ENCODE data around the gene AOAH. TPM values are rescaled to one million over a fixed set of nuclear protein-coding genes. Genes with fewer than 3 reads are reported as not detected.
"Not testable (repeated sequence)": the region's sequence is repeated elsewhere in the genome, so short reads cannot be mapped to it uniquely, and the experiment has no call there.

AOAH gene
- total RNA-seq, 1 experiment from 2014 or later: 4.8 TPM

DNA sequence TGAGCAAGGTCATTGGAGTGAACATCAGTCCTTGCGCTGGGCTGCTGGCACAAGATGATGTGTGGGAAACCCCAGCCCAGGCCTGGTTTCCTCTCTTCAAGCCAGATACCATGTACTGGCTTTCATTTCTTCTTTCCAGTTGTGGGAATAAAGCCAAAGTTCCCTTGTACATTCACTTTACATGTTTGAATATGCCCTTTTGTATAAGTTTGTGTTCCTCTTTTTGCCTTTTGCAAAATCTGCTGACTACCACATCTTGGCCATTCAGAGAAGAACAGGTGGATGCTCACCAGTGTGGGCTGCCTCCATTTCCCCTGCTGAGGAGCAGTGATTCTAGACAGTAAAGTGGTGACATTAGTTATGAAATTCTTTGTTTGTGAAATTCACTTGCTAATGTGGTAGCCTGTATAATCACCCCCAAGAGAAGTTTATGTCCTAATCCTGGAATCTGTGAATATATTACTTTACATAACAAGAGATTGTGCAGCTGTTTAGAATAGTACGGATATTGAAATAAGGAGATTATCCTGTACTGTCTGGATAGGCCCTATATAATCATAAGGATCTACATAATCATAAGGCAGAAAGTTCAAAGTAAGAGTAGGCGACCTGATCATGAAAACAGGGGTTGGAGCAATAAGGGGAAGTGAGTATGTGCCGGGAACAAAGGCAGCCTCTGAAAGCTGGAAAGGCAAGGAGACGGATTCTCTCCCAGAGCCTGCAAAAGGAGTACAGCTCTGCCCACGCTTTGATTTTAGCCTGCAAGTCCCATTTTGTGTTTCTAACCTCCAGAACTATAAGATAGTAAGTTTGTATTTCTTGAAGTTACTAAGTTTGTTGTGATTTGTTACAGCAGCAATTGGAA is 18.8 kb upstream of the AOAH start:
- DNase-seq (ENCODE audit: low read depth): no peak
- in situ Hi-C loops (cut with HindIII; ENCODE audit: low pct_unique_long_range_greater_than_20kb, low sequenced_read_pairs): no loop called here

DNA sequence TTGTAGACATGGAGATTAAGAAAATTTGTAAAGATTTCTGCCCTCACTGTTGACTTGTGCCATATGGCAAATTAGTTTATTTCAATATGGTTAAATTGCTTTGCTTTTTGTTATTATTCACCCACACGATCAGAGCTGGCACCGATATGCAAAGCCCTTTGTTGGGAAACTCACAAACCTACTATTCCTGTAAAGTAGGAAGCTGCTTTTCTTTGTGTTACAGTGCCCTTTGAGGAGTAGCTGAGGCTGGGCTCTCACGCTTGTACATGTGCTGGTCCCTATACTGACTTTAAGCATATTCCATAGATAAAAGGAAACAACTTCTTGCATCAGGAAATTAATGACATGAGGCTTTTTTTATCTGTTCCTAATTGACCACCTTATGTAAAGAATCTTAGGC is 17.6 kb upstream of the AOAH start:
- in situ Hi-C loops (cut with HindIII; ENCODE audit: low pct_unique_long_range_greater_than_20kb, low sequenced_read_pairs): no loop called here

DNA sequence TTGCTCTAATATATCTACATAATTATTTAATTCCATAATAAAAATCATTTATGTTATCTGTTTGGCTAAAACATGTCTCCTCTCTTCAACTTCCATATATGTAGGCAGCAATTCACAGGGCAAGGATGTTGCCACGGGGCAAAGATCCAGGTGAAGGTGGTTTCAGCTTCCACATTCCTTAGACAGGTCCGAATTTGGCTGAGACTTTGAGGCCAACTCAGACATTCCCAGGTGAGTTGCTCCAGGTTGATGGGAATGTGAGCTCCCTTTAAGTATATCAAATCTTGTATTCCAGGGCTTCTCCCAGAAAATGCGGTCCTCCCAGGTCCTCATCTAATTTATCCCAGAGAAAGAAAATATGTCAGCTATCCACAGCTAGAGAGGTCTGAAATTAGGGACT is 15.1 kb upstream of the AOAH start:
- DNase-seq (ENCODE audit: low read depth): no peak

More for the DNA sequence above, 17.6 kb upstream of the AOAH start:
- no peak for DNase-seq (ENCODE audit: low read depth)

DNA sequence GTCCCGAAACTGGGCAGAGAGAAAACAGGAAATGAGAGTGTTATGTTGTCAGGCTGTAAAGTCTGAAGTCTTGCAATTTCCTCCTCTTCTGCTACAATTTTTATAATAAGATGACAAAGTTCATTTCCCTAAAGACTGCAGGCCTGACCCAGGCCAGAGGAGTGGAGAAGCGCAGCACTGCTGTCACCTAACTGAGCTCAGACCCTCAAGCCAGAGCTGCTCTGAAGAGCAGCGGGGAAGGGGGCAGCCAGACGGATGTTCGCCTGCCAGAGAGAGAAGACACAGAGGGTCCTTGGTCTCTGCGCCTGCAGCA is 12.6 kb upstream of the AOAH start:
- DNase-seq (ENCODE audit: low read depth): no peak
- in situ Hi-C loops (cut with HindIII; ENCODE audit: low pct_unique_long_range_greater_than_20kb, low sequenced_read_pairs): no loop called here

More for the DNA sequence above, 15.1 kb upstream of the AOAH start:
- in situ Hi-C loops (cut with HindIII; ENCODE audit: low pct_unique_long_range_greater_than_20kb, low sequenced_read_pairs): no loop called here

DNA sequence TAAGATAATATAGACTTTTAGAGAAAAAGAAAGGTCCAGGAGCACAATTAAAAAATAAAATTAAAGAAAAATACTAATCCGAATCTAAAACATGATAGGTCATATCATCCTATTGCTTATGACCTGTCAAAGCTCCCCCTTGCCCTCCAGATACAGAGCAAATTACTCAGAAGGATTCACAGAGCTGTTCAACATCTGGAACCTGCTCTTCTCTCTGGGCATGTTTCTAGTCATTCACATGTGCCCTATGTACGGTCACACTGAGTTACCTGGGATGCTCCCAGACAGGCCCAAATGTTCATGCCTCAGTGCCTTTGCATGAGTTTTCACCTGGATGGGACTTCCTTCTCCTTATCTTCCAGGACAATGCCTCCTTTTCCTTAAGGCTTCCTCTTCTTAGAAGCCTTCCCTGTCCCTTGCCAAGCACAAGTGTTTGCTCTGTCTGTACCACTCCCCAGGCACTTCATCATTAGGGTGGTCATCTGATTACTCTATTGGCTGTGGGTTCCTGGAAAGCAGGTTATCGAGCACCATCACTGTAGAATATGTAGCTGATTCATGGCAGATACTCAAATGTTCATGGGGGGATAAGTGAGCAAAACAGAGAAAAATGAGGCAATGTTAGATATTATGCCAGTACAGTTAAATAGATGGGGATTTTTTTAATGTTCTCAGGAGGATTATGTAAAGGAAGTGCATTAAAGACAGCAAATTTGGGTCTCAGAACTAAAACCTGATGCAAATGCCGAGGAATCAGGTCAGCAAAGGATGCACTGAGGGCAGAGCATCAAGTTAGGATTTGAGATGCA is 12.0 kb upstream of the AOAH start:
- in situ Hi-C loops (cut with HindIII; ENCODE audit: low pct_unique_long_range_greater_than_20kb, low sequenced_read_pairs): no loop called here
- DNase-seq (ENCODE audit: low read depth): no peak

DNA sequence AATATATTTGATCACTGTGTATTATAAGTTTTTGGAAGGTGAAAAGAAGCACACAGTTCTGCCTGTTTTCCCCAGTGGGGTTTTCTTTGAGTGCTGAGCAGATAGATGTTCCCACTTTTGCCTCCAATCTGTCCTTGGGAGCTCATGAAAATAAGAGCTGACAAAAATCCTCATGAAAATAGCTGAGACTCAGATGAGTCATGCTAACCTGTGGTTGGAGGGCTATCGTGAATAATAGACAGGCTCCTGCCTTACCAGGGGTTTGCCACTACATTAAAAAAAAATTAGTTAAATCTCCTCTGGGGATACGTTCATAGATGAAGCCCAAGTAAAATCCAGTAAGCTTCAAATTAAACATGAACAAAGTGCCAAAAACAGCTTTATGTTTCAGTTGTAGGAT is 10.9 kb upstream of the AOAH start:
- in situ Hi-C loops (cut with HindIII; ENCODE audit: low pct_unique_long_range_greater_than_20kb, low sequenced_read_pairs): no loop called here
- no peak for DNase-seq (ENCODE audit: low read depth)

DNA sequence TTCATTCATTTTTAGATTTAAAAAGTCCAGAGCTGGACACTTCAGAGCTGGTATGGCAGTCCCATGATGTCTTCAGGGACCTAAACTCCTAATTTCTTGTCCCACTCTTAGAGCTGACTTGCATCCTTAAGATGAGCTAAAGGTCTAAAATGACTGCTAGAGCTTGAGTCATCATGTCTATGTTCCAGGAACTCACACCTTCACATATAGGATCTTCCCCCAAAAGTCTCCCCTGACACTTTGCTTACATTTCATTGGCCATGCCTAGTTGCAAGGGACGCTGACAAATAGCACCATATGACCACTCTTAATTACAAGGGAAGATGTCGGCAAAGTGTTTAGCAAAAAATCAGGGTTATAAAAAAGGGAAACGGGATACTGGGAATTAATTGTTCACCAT is 10.4 kb upstream of the AOAH start:
- in situ Hi-C loops (cut with HindIII; ENCODE audit: low pct_unique_long_range_greater_than_20kb, low sequenced_read_pairs): no loop called here

DNA sequence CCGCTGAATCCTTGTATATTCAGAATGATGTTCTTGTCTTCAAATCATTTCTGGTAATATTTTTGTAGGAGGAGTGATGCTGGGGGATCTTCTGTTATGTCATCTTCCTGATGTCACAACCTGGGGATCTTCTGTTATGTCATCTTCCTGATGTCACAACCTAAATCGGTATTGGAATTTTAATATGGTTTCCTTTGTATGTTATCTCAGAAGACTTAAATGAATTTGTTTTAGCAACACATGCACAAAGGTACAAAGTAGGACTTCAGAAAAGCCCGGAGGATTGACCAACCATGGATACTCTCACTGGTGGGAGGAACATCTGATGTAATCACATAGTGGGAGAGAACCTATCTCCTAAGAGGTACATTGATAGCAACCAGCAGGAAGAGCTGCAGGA is 9.1 kb upstream of the AOAH start:
- in situ Hi-C loops (cut with HindIII; ENCODE audit: low pct_unique_long_range_greater_than_20kb, low sequenced_read_pairs): no loop called here
- DNase-seq (ENCODE audit: low read depth): no peak

More for the DNA sequence above, 10.4 kb upstream of the AOAH start:
- DNase-seq (ENCODE audit: low read depth): no peak

DNA sequence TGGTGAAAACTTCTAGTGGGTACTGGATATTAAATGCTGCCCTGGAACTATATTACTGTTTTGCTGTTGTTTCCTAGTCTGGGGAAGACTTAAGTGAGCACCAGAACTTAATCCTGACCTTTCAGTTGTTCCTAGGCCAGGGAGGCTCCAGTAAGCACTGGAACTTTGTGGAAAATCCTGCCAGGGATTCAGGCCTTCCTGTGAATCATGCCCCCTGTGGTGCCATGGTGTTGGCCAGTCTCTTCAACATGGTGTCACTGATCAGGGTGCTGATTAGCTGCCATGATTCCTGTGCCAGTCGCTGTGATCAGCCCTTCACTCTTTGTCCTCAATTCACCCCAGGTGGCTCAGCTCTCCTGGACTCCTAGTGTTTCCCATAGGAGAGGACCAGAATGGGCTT is 8.5 kb upstream of the AOAH start:
- in situ Hi-C loops (cut with HindIII; ENCODE audit: low pct_unique_long_range_greater_than_20kb, low sequenced_read_pairs): no loop called here
- DNase-seq (ENCODE audit: low read depth): no peak

DNA sequence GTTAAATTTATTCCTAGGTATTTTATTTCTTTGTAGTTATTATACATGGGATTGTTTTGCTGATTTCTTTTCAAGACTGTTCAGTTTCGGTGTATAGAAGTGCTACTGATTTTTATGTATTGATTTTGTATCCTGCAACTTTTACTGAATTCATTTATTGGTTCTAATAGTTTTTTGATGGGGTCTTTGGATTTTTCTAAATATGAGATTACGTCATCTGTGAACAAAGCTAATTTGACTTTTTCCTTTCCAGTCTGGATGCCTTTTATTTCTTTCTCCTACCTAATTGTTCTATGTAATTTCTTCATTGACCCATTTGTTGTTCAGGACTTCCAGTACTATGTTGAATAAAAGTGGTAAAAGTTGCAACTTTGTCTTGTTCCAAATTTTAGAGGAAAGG is 5.8 kb upstream of the AOAH start:
- DNase-seq (ENCODE audit: low read depth): no peak
- in situ Hi-C loops (cut with HindIII; ENCODE audit: low pct_unique_long_range_greater_than_20kb, low sequenced_read_pairs): no loop called here

DNA sequence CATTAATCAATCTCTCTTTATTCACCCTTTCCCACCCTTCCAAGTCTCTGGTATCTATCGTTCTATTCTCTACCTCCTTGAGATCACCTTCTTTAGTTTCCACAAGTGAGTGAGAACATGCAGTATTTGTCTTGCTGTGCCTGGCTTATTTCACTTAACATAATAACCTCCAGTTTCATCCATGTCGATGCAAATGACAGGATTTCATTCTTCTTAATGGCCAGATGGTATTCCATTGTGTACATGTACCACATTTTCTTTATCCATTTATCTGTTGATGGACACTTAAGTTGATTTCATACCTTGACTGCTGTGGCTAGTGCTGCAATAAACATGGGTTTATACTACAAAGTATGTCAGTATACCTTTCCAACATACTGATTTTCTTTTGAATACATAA is 3.8 kb upstream of the AOAH start:
- in situ Hi-C loops (cut with HindIII; ENCODE audit: low pct_unique_long_range_greater_than_20kb, low sequenced_read_pairs): no loop called here
- no peak for DNase-seq (ENCODE audit: low read depth)

DNA sequence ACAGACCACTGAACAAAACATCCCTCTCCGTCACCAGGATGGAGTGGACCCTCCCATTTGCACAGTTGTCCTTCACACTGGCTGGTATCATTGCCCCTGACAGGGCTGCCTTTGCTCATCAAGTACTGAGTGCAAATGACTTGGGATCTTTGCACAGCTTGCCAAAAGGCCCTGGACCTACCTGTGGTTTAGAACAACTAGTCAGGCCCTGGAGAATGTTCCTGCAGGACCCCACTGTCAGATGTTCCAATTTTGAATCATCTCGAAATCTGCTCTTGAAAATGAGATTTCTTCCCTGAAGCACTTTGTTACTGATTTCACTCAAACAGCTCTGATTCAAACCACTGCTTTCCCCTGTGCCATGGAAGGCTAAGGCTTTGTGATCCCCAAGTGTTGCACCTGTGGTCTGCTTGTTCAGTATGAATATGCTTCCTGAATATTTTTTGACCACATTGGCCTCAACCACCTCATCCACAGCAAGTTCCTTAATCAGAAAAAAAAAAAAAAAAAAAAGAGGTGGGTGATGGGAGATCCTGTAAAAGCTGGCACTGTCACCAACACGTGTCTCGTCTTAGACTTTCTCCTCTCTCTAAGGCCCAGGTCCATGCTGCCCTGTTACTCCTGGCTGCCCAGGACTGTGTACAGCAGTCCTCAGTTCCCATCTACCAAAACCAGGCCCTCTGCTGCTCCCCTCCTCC is 2.7 kb upstream of the AOAH start:
- DNase-seq (ENCODE audit: low read depth): no peak
- in situ Hi-C loops (cut with HindIII; ENCODE audit: low pct_unique_long_range_greater_than_20kb, low sequenced_read_pairs): no loop called here

DNA sequence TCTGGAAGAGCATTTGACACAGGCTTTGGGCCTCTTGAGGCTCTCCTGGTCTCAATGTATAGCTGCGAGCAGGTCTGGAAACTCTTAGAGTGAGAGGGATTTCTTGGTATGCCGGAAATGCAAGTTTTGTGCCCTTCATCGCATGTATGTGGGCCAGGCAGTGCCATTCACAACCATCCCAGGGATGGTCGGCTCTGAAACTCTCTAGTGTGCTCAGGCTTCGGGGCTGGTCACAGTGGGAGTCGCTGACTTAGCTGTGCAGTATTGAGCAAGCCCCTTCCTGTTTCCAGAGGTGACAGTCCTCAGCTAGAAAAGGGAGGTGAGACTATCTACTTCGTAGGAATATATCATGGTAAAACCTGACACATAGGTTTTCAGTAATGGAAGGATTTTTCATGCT is 2.0 kb upstream of the AOAH start:
- in situ Hi-C loops (cut with HindIII; ENCODE audit: low pct_unique_long_range_greater_than_20kb, low sequenced_read_pairs): no loop called here
- DNase-seq (ENCODE audit: low read depth): no peak

DNA sequence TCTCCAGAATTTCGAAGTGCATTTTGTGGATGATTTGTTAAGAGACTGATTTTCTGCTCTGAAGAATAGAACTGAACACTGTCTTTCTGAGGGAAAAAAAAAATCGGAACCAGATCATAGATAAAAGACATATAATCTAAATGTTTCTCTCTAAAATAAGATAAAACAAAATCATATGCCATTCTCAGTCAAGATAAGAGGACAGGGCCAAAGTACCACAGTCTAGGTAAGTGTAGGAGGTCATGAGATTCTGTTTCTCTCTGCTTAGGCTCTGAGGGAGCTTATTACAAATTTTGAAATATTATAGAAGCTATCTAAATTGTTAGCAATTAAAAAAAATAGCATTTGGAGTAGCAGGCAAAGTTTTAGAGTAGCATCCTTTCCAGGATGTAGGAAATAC is 702 bp upstream of the AOAH start:
- no peak for DNase-seq (ENCODE audit: low read depth)
- in situ Hi-C loops (cut with HindIII; ENCODE audit: low pct_unique_long_range_greater_than_20kb, low sequenced_read_pairs): no loop called here

DNA sequence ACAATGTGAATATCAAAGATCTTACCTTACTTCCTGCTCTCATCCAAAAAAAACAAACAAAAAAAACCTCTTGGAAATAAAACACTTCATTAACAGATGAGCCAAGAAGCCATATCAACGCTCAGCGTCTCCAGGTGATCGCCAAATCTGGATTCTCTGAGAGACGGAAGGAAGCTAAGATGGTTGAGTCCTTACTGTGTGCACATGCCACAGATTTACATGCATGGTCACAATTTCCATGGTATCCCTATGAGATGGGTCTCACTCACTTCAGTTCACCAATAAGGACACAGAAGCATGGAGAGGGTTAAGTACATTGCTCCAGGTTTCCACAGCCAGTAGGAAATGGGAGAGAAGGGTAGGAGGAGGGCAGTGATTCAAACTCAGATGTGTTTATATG is 1.0 kb downstream of the AOAH start:
- in situ Hi-C loops (cut with HindIII; ENCODE audit: low pct_unique_long_range_greater_than_20kb, low sequenced_read_pairs): no loop called here
- DNase-seq (ENCODE audit: low read depth): no peak

DNA sequence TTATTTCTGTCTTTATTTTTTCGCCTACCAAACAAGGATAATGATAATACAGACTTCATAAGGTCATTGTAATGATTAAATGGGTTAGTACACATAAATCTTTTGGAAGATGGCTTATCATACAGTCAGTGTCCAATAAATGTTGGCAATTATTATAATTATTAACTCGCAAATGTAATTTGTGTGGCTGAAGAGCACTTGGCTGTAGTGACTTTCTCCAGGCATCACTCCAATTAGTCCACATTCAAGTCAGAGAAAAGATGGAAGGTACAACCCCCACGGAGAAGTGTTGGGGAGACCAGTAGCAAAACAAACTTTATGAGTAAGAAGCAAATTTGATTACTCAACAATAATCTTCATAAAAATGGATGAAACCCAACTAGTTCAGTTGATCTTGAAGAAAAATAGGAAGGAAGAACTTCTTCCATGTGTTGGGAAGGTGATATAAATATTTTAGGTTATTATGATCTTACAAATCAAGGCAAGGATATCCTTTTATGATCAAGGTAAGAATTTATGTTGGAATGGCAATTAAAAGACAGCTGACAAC is 5.1 kb downstream of the AOAH start:
- in situ Hi-C loops (cut with HindIII; ENCODE audit: low pct_unique_long_range_greater_than_20kb, low sequenced_read_pairs): no loop called here
- no peak for DNase-seq (ENCODE audit: low read depth)

DNA sequence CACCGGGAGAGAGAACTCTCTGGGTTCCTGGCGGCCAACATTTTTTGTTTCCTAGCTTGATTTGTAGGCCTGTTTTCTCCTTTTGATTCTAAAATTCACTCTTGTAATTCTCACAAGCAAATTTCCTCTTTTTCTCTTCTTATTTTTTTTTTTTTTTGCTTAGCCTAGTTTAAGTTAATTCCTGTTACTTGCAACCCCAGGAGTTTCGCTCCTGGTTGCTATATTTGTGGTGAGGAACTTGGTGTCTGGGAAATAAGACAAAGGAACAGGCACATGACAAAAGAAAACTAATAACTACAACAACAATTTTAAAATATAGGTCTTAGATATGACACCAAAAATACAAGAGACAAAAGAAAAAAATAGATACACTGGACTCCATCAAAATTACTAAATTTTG is 6.7 kb downstream of the AOAH start:
- in situ Hi-C loops (cut with HindIII; ENCODE audit: low pct_unique_long_range_greater_than_20kb, low sequenced_read_pairs): no loop called here
- no peak for DNase-seq (ENCODE audit: low read depth)

DNA sequence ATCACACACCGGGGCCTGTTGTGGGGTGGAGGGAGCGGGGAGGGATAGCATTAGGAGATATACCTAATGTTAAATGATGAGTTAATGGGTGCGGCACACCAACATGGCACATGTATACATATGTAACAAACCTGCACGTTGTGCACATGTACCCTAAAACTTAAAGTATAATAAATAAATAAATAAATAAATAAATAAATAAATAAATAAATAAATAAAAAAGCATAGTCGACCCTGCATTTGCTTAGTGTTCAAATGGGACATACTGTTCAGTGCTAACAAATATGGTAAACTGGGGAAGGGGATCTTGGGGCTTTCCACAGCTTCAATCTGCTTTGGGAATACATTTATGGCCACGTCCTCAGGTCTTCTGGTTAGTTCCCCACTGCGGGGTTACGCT is 7.5 kb downstream of the AOAH start:
- in situ Hi-C loops (cut with HindIII; ENCODE audit: low pct_unique_long_range_greater_than_20kb, low sequenced_read_pairs); DNase-seq (ENCODE audit: low read depth): not testable (repeated sequence)

DNA sequence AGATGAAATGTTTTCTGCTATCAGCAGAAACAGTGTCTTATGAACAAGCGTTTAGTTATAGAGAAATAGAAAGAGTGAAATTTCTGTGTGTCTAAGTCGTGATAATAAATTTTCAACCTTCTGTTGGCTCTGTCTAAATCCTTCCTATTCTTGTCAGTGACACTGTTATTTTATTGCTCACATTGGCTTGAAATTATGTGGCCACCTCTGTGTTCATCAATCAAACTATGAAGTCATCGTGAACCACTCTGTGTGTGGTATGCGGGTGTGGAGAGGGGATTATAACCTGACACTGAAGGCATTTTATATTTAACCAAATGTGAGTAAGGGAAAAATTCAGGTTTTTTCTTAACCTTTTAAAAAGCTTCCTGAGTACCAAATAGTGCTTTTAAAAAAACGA is 12.3 kb downstream of the AOAH start:
- DNase-seq (ENCODE audit: low read depth): no peak
- in situ Hi-C loops (cut with HindIII; ENCODE audit: low pct_unique_long_range_greater_than_20kb, low sequenced_read_pairs): no loop called here
